ENCODE data around the gene RAD52.

DNA sequence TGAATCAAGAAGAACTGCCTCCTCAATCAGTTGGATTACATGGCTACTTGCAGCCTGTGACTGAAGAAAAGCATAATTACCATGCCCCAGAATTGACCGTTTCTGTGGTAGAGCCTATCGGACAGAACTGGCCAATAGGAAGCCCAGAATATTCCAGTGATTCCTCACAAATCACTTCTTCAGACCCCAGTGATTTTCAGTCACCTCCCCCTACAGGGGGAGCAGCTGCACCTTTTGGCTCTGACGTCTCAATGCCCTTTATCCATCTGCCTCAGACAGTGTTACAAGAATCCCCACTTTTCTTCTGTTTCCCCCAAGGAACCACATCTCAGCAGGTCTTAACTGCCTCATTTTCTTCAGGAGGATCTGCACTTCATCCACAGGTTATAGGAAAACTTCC lies 80.8 kb downstream of the RAD52 start:
- no peak for TF ChIP-seq POLR2AphosphoS5 (IDR thresholded peaks at IDR 0.05; ENCODE audit: low read depth, low read length)
- no peak for TF ChIP-seq TAF1 (IDR thresholded peaks at IDR 0.05; ENCODE audit: borderline replicate concordance, insufficient read depth, low read length)
- TF ChIP-seq, protein P1, sequence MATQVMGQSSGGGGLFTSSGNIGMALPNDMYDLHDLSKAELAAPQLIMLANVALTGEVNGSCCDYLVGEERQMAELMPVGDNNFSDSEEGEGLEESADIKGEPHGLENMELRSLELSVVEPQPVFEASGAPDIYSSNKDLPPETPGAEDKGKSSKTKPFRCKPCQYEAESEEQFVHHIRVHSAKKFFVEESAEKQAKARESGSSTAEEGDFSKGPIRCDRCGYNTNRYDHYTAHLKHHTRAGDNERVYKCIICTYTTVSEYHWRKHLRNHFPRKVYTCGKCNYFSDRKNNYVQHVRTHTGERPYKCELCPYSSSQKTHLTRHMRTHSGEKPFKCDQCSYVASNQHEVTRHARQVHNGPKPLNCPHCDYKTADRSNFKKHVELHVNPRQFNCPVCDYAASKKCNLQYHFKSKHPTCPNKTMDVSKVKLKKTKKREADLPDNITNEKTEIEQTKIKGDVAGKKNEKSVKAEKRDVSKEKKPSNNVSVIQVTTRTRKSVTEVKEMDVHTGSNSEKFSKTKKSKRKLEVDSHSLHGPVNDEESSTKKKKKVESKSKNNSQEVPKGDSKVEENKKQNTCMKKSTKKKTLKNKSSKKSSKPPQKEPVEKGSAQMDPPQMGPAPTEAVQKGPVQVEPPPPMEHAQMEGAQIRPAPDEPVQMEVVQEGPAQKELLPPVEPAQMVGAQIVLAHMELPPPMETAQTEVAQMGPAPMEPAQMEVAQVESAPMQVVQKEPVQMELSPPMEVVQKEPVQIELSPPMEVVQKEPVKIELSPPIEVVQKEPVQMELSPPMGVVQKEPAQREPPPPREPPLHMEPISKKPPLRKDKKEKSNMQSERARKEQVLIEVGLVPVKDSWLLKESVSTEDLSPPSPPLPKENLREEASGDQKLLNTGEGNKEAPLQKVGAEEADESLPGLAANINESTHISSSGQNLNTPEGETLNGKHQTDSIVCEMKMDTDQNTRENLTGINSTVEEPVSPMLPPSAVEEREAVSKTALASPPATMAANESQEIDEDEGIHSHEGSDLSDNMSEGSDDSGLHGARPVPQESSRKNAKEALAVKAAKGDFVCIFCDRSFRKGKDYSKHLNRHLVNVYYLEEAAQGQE (IDR thresholded peaks at IDR 0.05; ENCODE audit: insufficient read depth in 1 of 2, low read depth in 2 of 2, low read length in 2 of 2), result no peak
- no peak for TF ChIP-seq SIN3A (IDR thresholded peaks at IDR 0.05; ENCODE audit: borderline replicate concordance, insufficient read depth, low read length)
- no peak for TF ChIP-seq FOXP2 (optimal IDR thresholded peaks at IDR 0.05; ENCODE audit: borderline replicate concordance, extremely low read depth, extremely low read length, insufficient read depth)

All from PFSK-1 (cell line).